Measurements from ENCODE around the gene SLC6A12. TPM values are rescaled to one million over a fixed set of nuclear protein-coding genes. Genes with fewer than 3 reads are reported as not detected.

Gene SLC6A12
- total and polyA plus RNA-seq, 2 donors (not counting 3 experiments of a cell fraction or from before 2014, with no cell fraction given), result not detected

DNA sequence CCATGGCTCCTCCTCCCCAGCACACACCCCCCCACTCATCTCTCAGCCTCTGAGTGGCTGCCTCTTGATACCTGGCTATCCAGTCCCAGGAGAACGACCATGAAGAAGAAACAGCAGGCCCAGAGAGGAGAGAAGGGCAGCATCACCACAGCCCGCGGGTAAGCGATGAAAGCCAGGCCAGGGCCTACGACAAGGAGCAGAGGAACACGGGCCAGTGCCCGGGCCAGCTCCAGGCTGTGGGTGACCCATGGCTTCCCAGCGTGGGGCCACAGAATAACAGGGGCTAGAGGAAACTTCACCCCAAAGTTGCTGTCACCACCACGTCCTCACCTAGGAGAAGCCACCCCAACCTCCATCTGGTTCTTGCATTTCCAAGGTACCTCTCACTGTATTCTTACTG is 10.4 kb upstream of the SLC6A12 start:
- CTCF ChIA-PET, result interaction anchor here (1.0 kb wide), 1 partner anchor 23 kb away, joined by 3 read pairs; no protein-coding TSS in a partner anchor
- Histone ChIP-seq H3K9ac (replicated peaks; ENCODE audit: extremely low read depth, insufficient read depth, low read length) (no peak overlapping the region), H3K4me2 (ENCODE audit: insufficient read depth, low read length) (no peak overlapping the region), H3K79me2 (ENCODE audit: control insufficient read depth, insufficient read depth, low read length) (no peaks in the 10 kb centered on the region), H3K9me1 (replicated peaks; ENCODE audit: control insufficient read depth, extremely low read depth, insufficient read depth, low read length) (no peaks in the 10 kb centered on the region), H3K9me3 (replicated peaks; ENCODE audit: control insufficient read depth, insufficient read depth, low read length) (no peaks in the 10 kb centered on the region), H3K27ac (ENCODE audit: insufficient read depth, low read depth, low read length) (no peak overlapping the region), H2AFZ (ENCODE audit: low read depth, low read length) (no peak overlapping the region), H3K27me3 (ENCODE audit: control insufficient read depth in 2 of 2, insufficient read depth in 2 of 2, low read length in 2 of 2) (peaks cover 2 to 3% of the 10 kb centered on the region in 2 experiments), H3K36me3 (ENCODE audit: control insufficient read depth in 2 of 2, extremely low read depth in 1 of 2, insufficient read depth in 2 of 2, low read length in 2 of 2) (no peaks in the 10 kb centered on the region), H4K20me1 (replicated peaks; ENCODE audit: control insufficient read depth, extremely low read depth, insufficient read depth, low read length) (no peaks in the 10 kb centered on the region), H3K4me1 (ENCODE audit: control insufficient read depth, extremely low read depth, insufficient read depth, low read length) (no peaks in the 10 kb centered on the region), H3K4me3 (replicated peaks in 1 of 3; ENCODE audit: insufficient read depth in 1 of 3, low read depth in 1 of 3, low read length in 3 of 3) (no peak overlapping the region)
- intact Hi-C loops (cut with micrococcal nuclease) (no loop called here), dilution Hi-C loops (cut with MboI; ENCODE audit: extremely low pct_ligation_motif_present, low sequenced_read_pairs) (no loop called here)
- no peak for DNase-seq (ENCODE audit: low read depth, low spot score)
- no TSS peak for BruUV-seq (replicated peaks)
- TF ChIP-seq FOS (IDR thresholded peaks at IDR 0.05; ENCODE audit: borderline replicate concordance, insufficient read depth, low read length) (no peak), MYC (IDR thresholded peaks at IDR 0.05; ENCODE audit: low read depth, low read length) (no peak), GATA2 (IDR thresholded peaks at IDR 0.05; ENCODE audit: insufficient read depth, insufficient read length, low read depth, low read length) (no peak), POLR2AphosphoS5 (IDR thresholded peaks at IDR 0.05; ENCODE audit: insufficient read depth, low read depth, low read length) (no peak), CTCF (IDR thresholded peaks at IDR 0.05; ENCODE audit: extremely low read depth in 1 of 2, insufficient read depth in 1 of 2, low read depth in 1 of 2, low read length in 2 of 2) (no peak), POLR2A (IDR thresholded peaks at IDR 0.05; ENCODE audit: low read depth, low read length) (no peak), EZH2 (IDR thresholded peaks at IDR 0.05; ENCODE audit: borderline replicate concordance, low read depth, low read length, severe bottlenecking) (no peak), JUN (IDR thresholded peaks at IDR 0.05; ENCODE audit: borderline replicate concordance, insufficient read depth, insufficient read length, low read depth) (no peak)
- TF ChIP-seq, protein P1, sequence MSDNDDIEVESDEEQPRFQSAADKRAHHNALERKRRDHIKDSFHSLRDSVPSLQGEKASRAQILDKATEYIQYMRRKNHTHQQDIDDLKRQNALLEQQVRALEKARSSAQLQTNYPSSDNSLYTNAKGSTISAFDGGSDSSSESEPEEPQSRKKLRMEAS (IDR thresholded peaks at IDR 0.05; ENCODE audit: insufficient read depth, insufficient read length), result no peak
- POLR2A ChIA-PET, result interaction anchor here (0.6 kb wide), 1 partner anchor 67 kb away, joined by 3 read pairs; no protein-coding TSS in a partner anchor
- no peak for FAIRE-seq

All from endothelial cell of umbilical vein (primary cell).